Gastroesophageal sphincter (tissue), 3 donors: ENCODE data around the gene PRKAG2.

Experiments used
- CTCF ChIP-seq, 4 experiments: fragments of 200-600 bp in 2 of 4; fragments of 450-650 bp in 2 of 4; sonication (generic) in 1 of 4; IDR thresholded peaks; one replicate each; pipeline ENCODE4 v1.5.1; 2017 to 2019; ENCODE audit warnings: antibody characterized with exemption in 4 of 4, mild to moderate bottlenecking in 2 of 4, moderate library complexity in 2 of 4
- POLR2A ChIP-seq, 2 donors: fragments of 450-650 bp; IDR thresholded peaks; one replicate each; pipeline ENCODE4 v1.6.1; 2017; ENCODE audit warnings: antibody characterized with exemption in 2 of 2, mild to moderate bottlenecking in 2 of 2, moderate library complexity in 1 of 2
- POLR2AphosphoS5 ChIP-seq: sonication (generic); formaldehyde crosslinking; IDR thresholded peaks from one replicate; pipeline ENCODE4 v1.6.1; 2017; ENCODE audit warnings: antibody characterized with exemption

- TF ChIP-seq CTCF (IDR thresholded peaks at IDR 0.05) (no peak), POLR2AphosphoS5 (no peak), POLR2A (IDR thresholded peaks at IDR 0.05) (no peak)
Measured at GRCh38 chr7:151742713-151743480, 134.0 kb downstream of the PRKAG2 start.
